ENCODE data around the gene OTUD4.

DNA sequence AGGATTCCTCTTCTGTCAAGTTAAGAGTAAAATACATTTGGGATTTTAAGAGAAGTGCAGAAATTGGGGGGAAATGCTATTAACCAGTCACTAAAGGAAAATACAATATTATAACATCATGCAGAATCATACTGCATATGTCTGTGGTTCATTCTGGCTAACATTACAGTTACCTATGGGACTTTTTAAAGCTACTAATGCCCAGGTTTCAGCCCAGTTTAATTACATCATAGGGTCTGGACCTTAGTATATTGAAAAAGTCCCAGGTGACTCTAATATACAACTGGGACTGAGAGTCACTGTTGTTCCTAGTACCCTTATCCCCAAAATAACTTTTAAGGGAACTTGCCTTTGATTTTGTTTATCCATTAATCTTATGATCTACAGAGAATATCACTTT is 72.3 kb downstream of the OTUD4 start:
- no peak for TF ChIP-seq EZH2 (IDR thresholded peaks at IDR 0.05; ENCODE audit: borderline replicate concordance, insufficient read depth, low read depth, low read length, poor library complexity, severe bottlenecking)
- TF ChIP-seq, protein P1, sequence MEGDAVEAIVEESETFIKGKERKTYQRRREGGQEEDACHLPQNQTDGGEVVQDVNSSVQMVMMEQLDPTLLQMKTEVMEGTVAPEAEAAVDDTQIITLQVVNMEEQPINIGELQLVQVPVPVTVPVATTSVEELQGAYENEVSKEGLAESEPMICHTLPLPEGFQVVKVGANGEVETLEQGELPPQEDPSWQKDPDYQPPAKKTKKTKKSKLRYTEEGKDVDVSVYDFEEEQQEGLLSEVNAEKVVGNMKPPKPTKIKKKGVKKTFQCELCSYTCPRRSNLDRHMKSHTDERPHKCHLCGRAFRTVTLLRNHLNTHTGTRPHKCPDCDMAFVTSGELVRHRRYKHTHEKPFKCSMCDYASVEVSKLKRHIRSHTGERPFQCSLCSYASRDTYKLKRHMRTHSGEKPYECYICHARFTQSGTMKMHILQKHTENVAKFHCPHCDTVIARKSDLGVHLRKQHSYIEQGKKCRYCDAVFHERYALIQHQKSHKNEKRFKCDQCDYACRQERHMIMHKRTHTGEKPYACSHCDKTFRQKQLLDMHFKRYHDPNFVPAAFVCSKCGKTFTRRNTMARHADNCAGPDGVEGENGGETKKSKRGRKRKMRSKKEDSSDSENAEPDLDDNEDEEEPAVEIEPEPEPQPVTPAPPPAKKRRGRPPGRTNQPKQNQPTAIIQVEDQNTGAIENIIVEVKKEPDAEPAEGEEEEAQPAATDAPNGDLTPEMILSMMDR (IDR thresholded peaks at IDR 0.05), result no peak
